Activated CD8-positive, alpha-beta T cell treated with anti-CD3 and anti-CD28 coated beads for 36 hours (primary cell): Measurements from ENCODE around the gene FAM72B. TPM values are rescaled to one million over a fixed set of nuclear protein-coding genes. Genes with fewer than 3 reads are reported as not detected.
"Not testable (repeated sequence)": the region's sequence is repeated elsewhere in the genome, so short reads cannot be mapped to it uniquely, and the experiment has no call there.

Experiments
- ATAC-seq: fragments of 200-7000 bp; cut with Tn5 transposase; one replicate; pipeline ENCODE4 v1.10.0; 2021; ENCODE audit warnings: mild to moderate bottlenecking, moderate library complexity
- CTCF ChIA-PET: fragments of 350-600 bp; sonication (Branson Sonifier 250); formaldehyde crosslinking; loops from one replicate; lab custom pipeline; 2021; ENCODE audit warnings: antibody characterized with exemption; lab: Charles Lee
- POLR2A ChIA-PET: fragments of 350-600 bp; sonication (Branson Sonifier 250); formaldehyde crosslinking; loops from one replicate; lab custom pipeline; 2021; ENCODE audit warnings: antibody characterized with exemption; lab: Charles Lee
- DNase-seq: peaks from one replicate; pipeline ENCODE4 v3.0.0-alpha.2; 2020
- H3K27ac Mint-ChIP-seq: one replicate; pipeline ENCODE4 v1.8.0; 2021; ENCODE audit warnings: mild to moderate bottlenecking, mixed read lengths
- H3K27me3 Mint-ChIP-seq: one replicate; pipeline ENCODE4 v1.8.0; 2021; ENCODE audit warnings: mixed read lengths
- H3K36me3 Mint-ChIP-seq: one replicate; pipeline ENCODE4 v1.8.0; 2021; ENCODE audit warnings: low read depth, mixed read lengths
- H3K4me1 Mint-ChIP-seq: one replicate; pipeline ENCODE4 v1.8.0; 2021; ENCODE audit warnings: low read depth, mixed read lengths
- H3K4me3 Mint-ChIP-seq: one replicate; pipeline ENCODE4 v1.8.0; 2021; ENCODE audit warnings: mild to moderate bottlenecking, moderate library complexity, mixed read lengths
- H3K9me3 Mint-ChIP-seq: one replicate; pipeline ENCODE4 v1.8.0; 2021; ENCODE audit warnings: mixed read lengths
- intact Hi-C: fragments of 100-400 bp; cut with micrococcal nuclease; formaldehyde crosslinking; loops from one replicate; pipeline ENCODE4 v1.10.0; 2022
- total RNA-seq, 2 experiments: library from RNA; stranded (reverse); gene quantifications; one replicate each; pipeline ENCODE4 v1.2.3, GENCODE V29; 2021

Gene FAM72B
- total RNA-seq, 2 experiments from 2014 or later, result 28.6 to 32.1 TPM

- DNase-seq, CTCF ChIA-PET, H3K4me3 Mint-ChIP-seq, H3K36me3 Mint-ChIP-seq, H3K4me1 Mint-ChIP-seq, intact Hi-C loops, POLR2A ChIA-PET, H3K27me3 Mint-ChIP-seq, H3K9me3 Mint-ChIP-seq, H3K27ac Mint-ChIP-seq: not testable (repeated sequence)
- ATAC-seq, result peak; percentile 42
Measured at GRCh38 chr1:121214544-121215156, 30.5 kb upstream of the FAM72B start.

- H3K27me3 Mint-ChIP-seq, CTCF ChIA-PET, H3K4me3 Mint-ChIP-seq, ATAC-seq, POLR2A ChIA-PET, H3K4me1 Mint-ChIP-seq, H3K36me3 Mint-ChIP-seq, intact Hi-C loops, H3K27ac Mint-ChIP-seq, DNase-seq, H3K9me3 Mint-ChIP-seq: not testable (repeated sequence)
Measured at GRCh38 chr1:121213491-121213890, 29.4 kb upstream of the FAM72B start.

- ATAC-seq, H3K4me3 Mint-ChIP-seq, H3K27me3 Mint-ChIP-seq, H3K27ac Mint-ChIP-seq, DNase-seq, H3K9me3 Mint-ChIP-seq, H3K36me3 Mint-ChIP-seq, POLR2A ChIA-PET, intact Hi-C loops, CTCF ChIA-PET, H3K4me1 Mint-ChIP-seq: not testable (repeated sequence)
Measured at GRCh38 chr1:121210778-121211177, 26.6 kb upstream of the FAM72B start.

GRCh38 chr1:121208375-121208774 lies 24.2 kb upstream of the FAM72B start:
- H3K9me3 Mint-ChIP-seq, POLR2A ChIA-PET, H3K4me1 Mint-ChIP-seq, DNase-seq, H3K36me3 Mint-ChIP-seq, H3K27ac Mint-ChIP-seq, H3K4me3 Mint-ChIP-seq, ATAC-seq, H3K27me3 Mint-ChIP-seq, CTCF ChIA-PET, intact Hi-C loops: not testable (repeated sequence)

GRCh38 chr1:121207328-121207727 lies 23.2 kb upstream of the FAM72B start:
- DNase-seq, H3K9me3 Mint-ChIP-seq, intact Hi-C loops, H3K4me1 Mint-ChIP-seq, H3K36me3 Mint-ChIP-seq, CTCF ChIA-PET, ATAC-seq, H3K4me3 Mint-ChIP-seq, H3K27ac Mint-ChIP-seq, POLR2A ChIA-PET, H3K27me3 Mint-ChIP-seq: not testable (repeated sequence)

GRCh38 chr1:121205786-121206711 lies 21.9 kb upstream of the FAM72B start:
- not testable (repeated sequence) for DNase-seq, H3K9me3 Mint-ChIP-seq

GRCh38 chr1:121202986-121203385 lies 18.8 kb upstream of the FAM72B start:
- H3K9me3 Mint-ChIP-seq, H3K27me3 Mint-ChIP-seq, H3K4me3 Mint-ChIP-seq, ATAC-seq, intact Hi-C loops, CTCF ChIA-PET, H3K4me1 Mint-ChIP-seq, H3K27ac Mint-ChIP-seq, POLR2A ChIA-PET, DNase-seq, H3K36me3 Mint-ChIP-seq: not testable (repeated sequence)

More at GRCh38 chr1:121205786-121206711, 21.9 kb upstream of the FAM72B start:
- H3K36me3 Mint-ChIP-seq, POLR2A ChIA-PET, H3K27me3 Mint-ChIP-seq, ATAC-seq, H3K27ac Mint-ChIP-seq, intact Hi-C loops, H3K4me1 Mint-ChIP-seq, CTCF ChIA-PET, H3K4me3 Mint-ChIP-seq: not testable (repeated sequence)

- H3K9me3 Mint-ChIP-seq, intact Hi-C loops, H3K27ac Mint-ChIP-seq, CTCF ChIA-PET, ATAC-seq, H3K4me1 Mint-ChIP-seq, POLR2A ChIA-PET, H3K36me3 Mint-ChIP-seq, H3K4me3 Mint-ChIP-seq, DNase-seq, H3K27me3 Mint-ChIP-seq: not testable (repeated sequence)
Measured at GRCh38 chr1:121200985-121201981, 17.1 kb upstream of the FAM72B start.

GRCh38 chr1:121200232-121200631 lies 16.1 kb upstream of the FAM72B start:
- H3K4me1 Mint-ChIP-seq, POLR2A ChIA-PET, intact Hi-C loops, H3K27me3 Mint-ChIP-seq, H3K9me3 Mint-ChIP-seq, ATAC-seq, H3K36me3 Mint-ChIP-seq, H3K4me3 Mint-ChIP-seq, CTCF ChIA-PET, H3K27ac Mint-ChIP-seq, DNase-seq: not testable (repeated sequence)

- H3K9me3 Mint-ChIP-seq, H3K4me3 Mint-ChIP-seq, DNase-seq, H3K36me3 Mint-ChIP-seq, ATAC-seq, H3K27ac Mint-ChIP-seq, POLR2A ChIA-PET, H3K27me3 Mint-ChIP-seq, CTCF ChIA-PET, intact Hi-C loops, H3K4me1 Mint-ChIP-seq: not testable (repeated sequence)
Measured at GRCh38 chr1:121199763-121200162, 15.6 kb upstream of the FAM72B start.
